ENCODE results near the gene HOTAIR. TPM values are rescaled to one million over a fixed set of nuclear protein-coding genes. Genes with fewer than 3 reads are reported as not detected.

Gene HOTAIR
- total RNA-seq, 2 donors from 2014 or later: not detected

DNA sequence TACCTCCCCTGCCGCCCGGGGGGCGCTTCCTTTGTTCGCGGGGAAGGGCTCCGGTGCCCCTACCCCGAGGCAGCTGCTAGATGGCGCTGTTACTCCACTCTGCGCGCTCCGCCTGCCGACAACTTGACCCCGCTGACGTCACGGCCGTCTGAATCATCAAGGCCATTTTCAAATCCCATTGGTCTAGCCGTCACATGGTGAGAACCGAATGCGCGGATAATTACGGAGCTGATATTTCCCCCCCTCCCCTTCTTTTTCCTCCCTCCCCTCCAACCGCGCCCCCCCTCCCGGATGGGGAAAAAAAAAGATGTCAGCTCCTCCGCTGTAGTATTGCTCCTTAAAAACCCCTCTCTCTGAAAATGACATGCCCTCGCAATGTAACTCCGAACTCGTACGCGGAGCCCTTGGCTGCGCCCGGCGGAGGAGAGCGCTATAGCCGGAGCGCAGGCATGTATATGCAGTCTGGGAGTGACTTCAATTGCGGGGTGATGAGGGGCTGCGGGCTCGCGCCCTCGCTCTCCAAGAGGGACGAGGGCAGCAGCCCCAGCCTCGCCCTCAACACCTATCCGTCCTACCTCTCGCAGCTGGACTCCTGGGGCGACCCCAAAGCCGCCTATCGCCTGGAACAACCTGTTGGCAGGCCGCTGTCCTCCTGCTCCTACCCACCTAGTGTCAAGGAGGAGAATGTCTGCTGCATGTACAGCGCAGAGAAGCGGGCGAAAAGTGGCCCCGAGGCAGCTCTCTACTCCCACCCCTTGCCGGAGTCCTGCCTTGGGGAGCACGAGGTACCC lies 10.3 kb upstream of the HOTAIR start, which contains the start of gene HOXC10:
Gene HOXC10 (plus strand): TSS at position 246 of the 791 bp plus-strand sequence. CDS start 114 bp downstream, at position 360.
- H3K27me3 ChIP-seq: peaks cover 74 to 84% of the 10 kb centered on the region in 2 donors
- no peaks in the 10 kb centered on the region for H3K9me3 ChIP-seq
- H3K4me3 ChIP-seq: peak within 1 kb of the TSS in 1 of 2 donors; percentile 28
- H3K27ac ChIP-seq: no peak within 1 kb of the TSS
- TF ChIP-seq, protein P1, sequence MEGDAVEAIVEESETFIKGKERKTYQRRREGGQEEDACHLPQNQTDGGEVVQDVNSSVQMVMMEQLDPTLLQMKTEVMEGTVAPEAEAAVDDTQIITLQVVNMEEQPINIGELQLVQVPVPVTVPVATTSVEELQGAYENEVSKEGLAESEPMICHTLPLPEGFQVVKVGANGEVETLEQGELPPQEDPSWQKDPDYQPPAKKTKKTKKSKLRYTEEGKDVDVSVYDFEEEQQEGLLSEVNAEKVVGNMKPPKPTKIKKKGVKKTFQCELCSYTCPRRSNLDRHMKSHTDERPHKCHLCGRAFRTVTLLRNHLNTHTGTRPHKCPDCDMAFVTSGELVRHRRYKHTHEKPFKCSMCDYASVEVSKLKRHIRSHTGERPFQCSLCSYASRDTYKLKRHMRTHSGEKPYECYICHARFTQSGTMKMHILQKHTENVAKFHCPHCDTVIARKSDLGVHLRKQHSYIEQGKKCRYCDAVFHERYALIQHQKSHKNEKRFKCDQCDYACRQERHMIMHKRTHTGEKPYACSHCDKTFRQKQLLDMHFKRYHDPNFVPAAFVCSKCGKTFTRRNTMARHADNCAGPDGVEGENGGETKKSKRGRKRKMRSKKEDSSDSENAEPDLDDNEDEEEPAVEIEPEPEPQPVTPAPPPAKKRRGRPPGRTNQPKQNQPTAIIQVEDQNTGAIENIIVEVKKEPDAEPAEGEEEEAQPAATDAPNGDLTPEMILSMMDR (IDR thresholded peaks at IDR 0.05): peak; percentile 26 to 65
- peak; percentile 79 for DNase-seq (ENCODE audit: low spot score)
- H3K36me3 ChIP-seq: no peaks in the 10 kb centered on the region
- peaks cover 0 to 28% of the 10 kb centered on the region in 2 donors for H3K4me1 ChIP-seq

- TF ChIP-seq, protein P1 (IDR thresholded peaks at IDR 0.05): no peak
- Histone ChIP-seq H3K36me3 (no peaks in the 10 kb centered on the region), H3K4me3 (no peak overlapping the region), H3K9me3 (no peaks in the 10 kb centered on the region), H3K4me1 (peaks cover 0 to 26% of the 10 kb centered on the region in 2 donors), H3K27ac (no peak overlapping the region), H3K27me3 (peaks cover 73 to 74% of the 10 kb centered on the region in 2 donors)
- DNase-seq (ENCODE audit: low spot score): no peak
Measured at GRCh38 chr12:53983950-53984572, 9.3 kb upstream of the HOTAIR start.

DNA sequence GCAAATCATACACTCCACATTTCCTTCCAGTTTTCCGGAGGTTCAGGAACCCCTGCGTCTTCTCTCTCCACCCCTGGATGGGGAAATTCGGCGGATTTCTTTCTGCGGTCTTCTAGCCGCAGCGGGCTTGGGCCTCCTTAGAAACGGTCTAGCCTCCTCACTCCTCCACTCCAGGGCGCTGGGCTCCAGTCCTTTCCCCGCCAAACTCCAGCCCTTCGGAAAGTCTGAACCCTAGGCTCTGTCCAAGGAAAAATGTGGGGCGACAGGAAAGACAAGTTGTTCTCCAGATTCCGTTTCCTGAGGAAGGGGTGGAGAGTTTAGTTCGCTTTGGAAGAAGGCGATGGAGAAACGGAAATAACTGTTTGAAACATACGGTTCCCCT lies 8.8 kb upstream of the HOTAIR start:
- DNase-seq (ENCODE audit: low spot score): no peak
- Histone ChIP-seq H3K27ac (no peak overlapping the region), H3K9me3 (no peaks in the 10 kb centered on the region), H3K27me3 (peaks cover 69 to 74% of the 10 kb centered on the region in 2 donors), H3K4me1 (peaks cover 0 to 25% of the 10 kb centered on the region in 2 donors), H3K4me3 (no peak overlapping the region), H3K36me3 (no peaks in the 10 kb centered on the region)
- TF ChIP-seq, protein P1 (IDR thresholded peaks at IDR 0.05): no peak

GRCh38 chr12:53982648-53983567 lies 8.2 kb upstream of the HOTAIR start:
- peaks cover 66 to 73% of the 10 kb centered on the region in 2 donors for H3K27me3 ChIP-seq

More at GRCh38 chr12:53982648-53983567, 8.2 kb upstream of the HOTAIR start:
- Histone ChIP-seq H3K36me3 (no peaks in the 10 kb centered on the region), H3K4me1 (peaks cover 0 to 25% of the 10 kb centered on the region in 2 donors), H3K27ac (no peak overlapping the region), H3K4me3 (no peak overlapping the region), H3K9me3 (no peaks in the 10 kb centered on the region)
- TF ChIP-seq, protein P1 (IDR thresholded peaks at IDR 0.05): no peak
- DNase-seq (ENCODE audit: low spot score): no peak
